Fibroblast of upper back skin (primary cell): ENCODE measurements around the gene GPD1L.
A peak's percentile ranks its signal among the peaks of the same experiment; 100 is the strongest.
"Not testable (repeated sequence)": the region's sequence is repeated elsewhere in the genome, so short reads cannot be mapped to it uniquely, and the experiment has no call there.

ENCODE experiments used
- DNase-seq: peaks from one replicate; pipeline ENCODE4 v3.0.0-alpha.2; 2013

Gene GPD1L

GRCh38 chr3:32106929-32107362 is 526 bp downstream of the GPD1L start:
- DNase-seq, result no peak

- not testable (repeated sequence) for DNase-seq
Measured at GRCh38 chr3:32108224-32108623, 1.8 kb downstream of the GPD1L start.

- peak; percentile 61 for DNase-seq
Measured at GRCh38 chr3:32109256-32109655, 2.8 kb downstream of the GPD1L start.

- DNase-seq, result no peak
Measured at GRCh38 chr3:32110233-32110760, 3.9 kb downstream of the GPD1L start.

- DNase-seq, result no peak
Measured at GRCh38 chr3:32111560-32111959, 5.1 kb downstream of the GPD1L start.

- no peak for DNase-seq
Measured at GRCh38 chr3:32113566-32113965, 7.1 kb downstream of the GPD1L start.

- no peak for DNase-seq
Measured at GRCh38 chr3:32113981-32114545, 7.6 kb downstream of the GPD1L start.

GRCh38 chr3:32114546-32115386 is 8.3 kb downstream of the GPD1L start:
- not testable (repeated sequence) for DNase-seq

- no peak for DNase-seq
Measured at GRCh38 chr3:32117320-32117719, 10.9 kb downstream of the GPD1L start.

GRCh38 chr3:32118215-32118614 is 11.8 kb downstream of the GPD1L start:
- DNase-seq, result no peak

GRCh38 chr3:32120471-32120870 is 14.1 kb downstream of the GPD1L start:
- DNase-seq, result no peak

- no peak for DNase-seq
Measured at GRCh38 chr3:32121137-32121536, 14.7 kb downstream of the GPD1L start.

GRCh38 chr3:32123620-32124019 is 17.2 kb downstream of the GPD1L start:
- no peak for DNase-seq

- no peak for DNase-seq
Measured at GRCh38 chr3:32125012-32125411, 18.6 kb downstream of the GPD1L start.

GRCh38 chr3:32126305-32127015 is 20.0 kb downstream of the GPD1L start:
- no peak for DNase-seq

GRCh38 chr3:32127219-32127826 is 20.9 kb downstream of the GPD1L start:
- DNase-seq, result no peak

GRCh38 chr3:32128936-32129335 is 22.5 kb downstream of the GPD1L start:
- no peak for DNase-seq

GRCh38 chr3:32129832-32130231 is 23.4 kb downstream of the GPD1L start:
- no peak for DNase-seq

- no peak for DNase-seq
Measured at GRCh38 chr3:32132121-32132520, 25.7 kb downstream of the GPD1L start.

GRCh38 chr3:32132706-32133105 is 26.3 kb downstream of the GPD1L start:
- DNase-seq, result no peak

GRCh38 chr3:32136703-32137102 is 30.3 kb downstream of the GPD1L start:
- no peak for DNase-seq

GRCh38 chr3:32137870-32138269 is 31.4 kb downstream of the GPD1L start:
- no peak for DNase-seq

- no peak for DNase-seq
Measured at GRCh38 chr3:32138545-32139104, 32.2 kb downstream of the GPD1L start.
